HG03159 (cell line): ENCODE results near the gene PUS1.
"Not testable (repeated sequence)": the region's sequence is repeated elsewhere in the genome, so short reads cannot be mapped to it uniquely, and the experiment has no call there.

Experiments
- ATAC-seq: cut with Tn5 transposase; IDR thresholded peaks from one replicate; pipeline ENCODE4 v1.9.1; 2021; ENCODE audit warnings: mild to moderate bottlenecking, moderate library complexity; ENCODE audit not compliant: unreplicated experiment

The PUS1 gene

GRCh38 chr12:131928711-131929580 is at the start of gene PUS1:
Gene PUS1 (plus strand): TSS chr12:131929276. CDS start chr12:131929723, 447 bp downstream.
- peak; percentile 67 for ATAC-seq

GRCh38 chr12:131882804-131883520 is 46.1 kb upstream of the PUS1 start:
- no peak for ATAC-seq

GRCh38 chr12:131883521-131883900 is 45.6 kb upstream of the PUS1 start:
- ATAC-seq = no peak

GRCh38 chr12:131885076-131885475 is 44.0 kb upstream of the PUS1 start:
- ATAC-seq = not testable (repeated sequence)

GRCh38 chr12:131885543-131886057 is 43.5 kb upstream of the PUS1 start:
- ATAC-seq = no peak

- ATAC-seq = not testable (repeated sequence)
Observed at GRCh38 chr12:131891722-131892121, 37.4 kb upstream of the PUS1 start.

GRCh38 chr12:131892711-131893604 is 36.1 kb upstream of the PUS1 start:
- no peak for ATAC-seq

DNA sequence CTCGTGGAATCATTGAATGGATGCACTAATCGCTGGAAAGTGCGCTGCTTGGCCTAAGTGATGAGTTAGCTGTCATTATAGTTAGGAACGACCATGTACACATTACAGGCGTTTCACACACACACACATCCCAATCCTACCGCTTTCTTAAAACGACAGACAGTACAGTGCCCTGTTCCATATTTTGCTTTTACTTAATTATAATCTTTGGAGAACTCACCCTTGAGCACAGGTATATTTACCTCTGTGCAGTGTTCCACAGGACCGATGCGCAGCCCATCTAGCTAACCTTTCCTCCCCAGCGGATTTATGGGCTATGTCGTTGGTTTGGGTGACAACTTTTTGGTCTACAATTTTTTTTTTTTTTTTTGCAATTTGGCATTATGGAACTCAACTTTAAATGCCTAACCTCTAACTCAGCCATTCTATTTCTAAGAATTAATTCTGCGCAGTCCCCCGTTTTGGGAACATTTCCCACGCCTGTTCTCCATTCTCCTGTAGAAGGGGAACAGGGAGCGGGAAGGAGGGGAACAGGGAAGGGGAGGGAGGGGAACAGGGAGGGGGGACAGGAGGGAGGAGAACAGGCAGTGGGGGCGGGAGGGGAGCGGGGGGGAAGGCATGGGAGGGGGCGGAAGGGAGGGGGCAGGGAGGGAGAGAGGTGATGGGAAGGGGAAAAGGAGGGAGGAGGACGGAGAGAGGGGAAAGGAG is 35.3 kb upstream of the PUS1 start:
- ATAC-seq = no peak

DNA sequence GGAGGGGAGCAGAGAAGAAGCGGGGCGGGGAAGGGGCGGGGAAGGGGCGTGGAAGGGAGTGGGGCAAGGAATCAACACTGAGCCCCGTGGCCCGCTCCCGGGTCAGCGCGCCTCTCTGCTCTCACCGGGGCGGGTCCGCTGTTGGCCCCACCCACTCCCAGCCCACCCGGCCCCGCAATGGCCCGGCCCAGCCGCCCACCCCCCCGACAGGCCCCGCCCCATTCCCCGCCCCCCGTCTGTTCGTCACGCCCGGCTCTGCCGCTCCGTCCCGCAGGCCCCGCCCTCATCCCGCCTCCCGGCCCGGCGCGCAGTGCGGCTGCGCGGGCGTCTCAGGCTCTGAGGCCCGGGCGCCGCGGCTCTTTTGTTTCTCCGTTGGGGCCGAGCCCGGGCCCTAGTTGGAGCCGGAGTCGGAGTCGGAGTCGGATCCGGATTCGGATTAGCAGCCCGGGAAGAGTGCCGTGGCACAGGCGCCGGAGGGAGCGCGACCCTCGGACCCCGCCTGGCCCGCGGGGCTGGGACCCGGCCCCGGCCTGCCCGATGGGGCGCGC is 34.7 kb upstream of the PUS1 start, which contains the start of gene ULK1:
Gene ULK1, plus strand, starts transcription at position 310 of the 548 bp plus-strand sequence. CDS start 380 bp downstream, outside the sequence.
- peak; percentile 77 for ATAC-seq

GRCh38 chr12:131894981-131895639 is 34.0 kb upstream of the PUS1 start:
- no peak for ATAC-seq

- ATAC-seq = peak; percentile 2
Observed at GRCh38 chr12:131895640-131896079, 33.4 kb upstream of the PUS1 start.

DNA sequence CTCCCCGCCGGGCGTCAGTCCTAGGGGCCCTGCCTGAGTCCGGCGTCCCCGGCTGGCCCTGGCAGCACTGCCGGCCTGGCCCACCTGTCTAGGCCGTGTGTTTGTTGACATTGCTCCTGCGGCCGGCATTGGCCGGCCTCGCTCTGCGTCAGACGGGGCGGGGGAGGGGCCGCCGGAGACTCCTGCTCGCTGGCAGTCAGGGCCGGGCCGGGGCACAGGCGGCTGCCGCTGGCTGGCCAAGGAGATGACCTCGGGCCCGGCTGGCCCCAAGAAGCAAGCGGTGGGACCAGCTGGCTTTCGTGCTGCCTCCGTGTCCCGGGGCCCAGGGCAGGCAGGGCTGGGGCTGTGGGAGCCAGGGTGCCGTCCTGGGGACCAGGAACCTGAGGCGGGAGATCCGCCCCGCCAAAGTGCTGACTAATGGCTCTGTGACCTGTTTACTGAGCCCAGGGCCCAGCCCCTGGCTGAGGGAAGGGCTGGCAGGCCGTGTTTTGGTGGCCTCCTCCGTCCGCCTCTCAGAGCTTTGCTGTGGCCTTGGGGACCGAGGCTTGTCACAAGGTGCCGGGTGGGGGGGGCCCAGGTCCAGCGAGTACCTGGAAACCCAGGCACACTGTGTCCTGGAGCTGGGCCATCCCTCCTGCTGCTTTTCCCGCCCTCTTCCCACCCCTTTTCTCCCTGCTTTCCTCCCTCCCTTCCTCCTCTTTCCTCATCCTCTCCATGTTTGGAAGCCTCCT is 32.8 kb upstream of the PUS1 start:
- ATAC-seq = peak; percentile 52

- no peak for ATAC-seq
Observed at GRCh38 chr12:131896811-131897270, 32.2 kb upstream of the PUS1 start.

- no peak for ATAC-seq
Observed at GRCh38 chr12:131897276-131897675, 31.8 kb upstream of the PUS1 start.

DNA sequence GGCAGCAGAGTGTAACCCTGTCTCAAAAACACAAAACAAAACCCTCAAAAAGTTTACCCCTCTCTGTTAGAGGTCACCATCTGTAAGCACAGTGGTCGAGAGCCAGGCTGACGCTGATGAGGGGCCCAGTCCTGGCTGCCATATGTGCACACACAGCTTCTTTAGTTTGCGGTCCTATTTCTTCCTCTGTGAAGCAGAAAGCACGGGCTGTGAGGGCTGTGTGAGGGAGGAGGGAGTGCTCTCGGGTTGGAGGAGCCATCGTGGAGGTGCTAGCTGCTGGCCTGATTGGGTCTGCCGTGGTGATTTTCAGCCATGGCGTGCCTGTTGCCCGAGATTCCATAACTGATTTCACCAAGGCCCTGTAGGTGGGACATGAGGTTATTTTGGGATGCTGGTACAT is 31.2 kb upstream of the PUS1 start:
- ATAC-seq = no peak

DNA sequence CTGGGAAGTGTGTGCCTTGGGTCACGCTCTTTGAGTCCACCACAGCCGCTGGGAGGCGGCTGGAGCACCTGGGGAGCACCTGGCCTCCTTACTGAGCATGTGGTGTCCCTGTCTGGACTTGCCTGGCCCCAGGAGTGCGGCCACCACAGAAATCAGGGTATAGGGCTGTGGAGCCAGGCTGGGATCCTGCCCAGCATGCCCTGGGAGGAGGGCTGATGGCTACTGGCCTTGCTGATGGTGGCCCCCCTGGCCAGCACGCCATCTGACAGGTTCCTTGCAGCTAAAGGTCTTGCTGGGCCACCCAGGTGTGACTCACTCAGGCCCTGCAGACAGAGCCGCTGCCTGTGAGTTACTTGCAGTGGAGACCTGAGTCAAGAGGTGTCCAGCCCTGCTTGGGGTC is 28.7 kb upstream of the PUS1 start:
- ATAC-seq = no peak

DNA sequence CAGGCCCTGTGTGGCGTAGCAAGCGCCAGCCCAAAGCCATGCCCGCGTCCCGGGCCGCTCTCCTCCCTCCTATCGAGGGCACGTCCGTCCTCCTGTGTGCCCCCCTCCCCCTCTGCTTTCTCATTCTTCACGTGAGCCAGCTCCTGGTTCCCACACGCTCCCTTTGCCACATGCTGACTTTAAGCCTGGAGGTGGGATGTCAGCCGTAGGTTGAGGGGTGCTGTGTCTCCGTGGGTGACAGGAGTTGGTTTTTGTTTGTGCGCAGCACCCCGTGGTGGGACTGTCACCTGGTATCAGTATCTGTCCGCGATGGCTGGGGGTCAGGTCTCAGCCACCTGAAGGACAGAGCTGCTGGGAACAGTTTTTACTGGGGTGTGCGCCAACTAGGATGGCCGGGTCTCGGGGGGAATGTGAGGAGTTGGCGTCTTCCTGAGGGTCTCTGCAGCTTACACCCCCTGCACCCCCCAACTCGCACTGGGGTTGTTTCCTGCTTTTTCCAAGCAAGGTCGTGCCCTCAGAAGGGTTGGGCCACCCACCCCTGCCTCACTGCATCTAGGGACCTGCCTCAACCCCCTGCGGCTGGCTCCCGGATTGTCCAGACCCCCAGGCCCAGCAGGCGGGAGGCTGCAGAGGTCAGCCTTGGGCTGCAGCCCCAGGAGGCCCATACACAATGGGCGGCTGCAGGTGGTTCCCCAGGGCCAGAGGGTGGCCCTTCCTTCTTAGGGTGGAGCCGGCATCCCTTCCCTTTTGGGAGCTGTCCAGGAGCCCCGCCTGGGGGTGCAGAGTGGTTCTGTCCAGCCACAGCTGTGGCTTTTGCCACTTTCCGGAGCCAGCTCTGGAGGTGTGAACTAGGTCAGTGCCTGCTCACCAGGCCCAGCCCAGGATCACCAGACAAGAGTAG is 27.4 kb upstream of the PUS1 start:
- no peak for ATAC-seq
